Breast epithelium (tissue), 4 donors: ENCODE data around the gene PDK4. TPM values are rescaled to one million over a fixed set of nuclear protein-coding genes. Genes with fewer than 3 reads are reported as not detected.
"Not testable (repeated sequence)": the region's sequence is repeated elsewhere in the genome, so short reads cannot be mapped to it uniquely, and the experiment has no call there.

Experiments
- DNase-seq, 2 donors: peaks; one replicate each; pipeline ENCODE4 v3.0.0-alpha.2; 2019; ENCODE audit warnings: low spot score in 2 of 2
- H3K27ac ChIP-seq, 2 donors: fragments of 200-600 bp; sonication (generic) in 1 of 2; one replicate each; pipeline ENCODE4 v1.5.1; 2016 to 2019; ENCODE audit warnings: mild to moderate bottlenecking in 1 of 2
- H3K27me3 ChIP-seq, 2 donors: fragments of 200-600 bp; sonication (generic) in 1 of 2; one replicate each; pipeline versions ENCODE4 v1.5.1 to v1.6.0; 2017 to 2019; ENCODE audit warnings: control low read depth in 1 of 2, mild to moderate bottlenecking in 1 of 2
- H3K36me3 ChIP-seq: fragments of 200-600 bp; one replicate; pipeline ENCODE4 v1.5.1; 2019
- H3K4me1 ChIP-seq, 2 donors: fragments of 200-600 bp; sonication (generic); one replicate each; pipeline ENCODE4 v1.5.1; 2016 to 2019; ENCODE audit warnings: control low read depth in 1 of 2
- H3K4me3 ChIP-seq, 3 donors: fragments of 200-600 bp; sonication (generic); 1 replicate in 2 of 3; 2 replicates in 1 of 3; pipeline ENCODE4 v1.5.1; 2016 to 2019; ENCODE audit warnings: mild to moderate bottlenecking in 3 of 3, moderate library complexity in 2 of 3
- H3K9me3 ChIP-seq, 2 donors: fragments of 200-600 bp; sonication (generic) in 1 of 2; one replicate each; pipeline ENCODE4 v1.5.1; 2016 to 2019; ENCODE audit warnings: control low read depth in 1 of 2
- CTCF ChIP-seq, 3 donors: fragments of 450-650 bp; IDR thresholded peaks; one replicate each; pipeline ENCODE4 v1.5.1; 2016 to 2017; ENCODE audit warnings: antibody characterized with exemption in 3 of 3, mild to moderate bottlenecking in 3 of 3, moderate library complexity in 3 of 3
- POLR2A ChIP-seq: fragments of 450-650 bp; IDR thresholded peaks from one replicate; pipeline ENCODE4 v1.6.1; 2016; ENCODE audit warnings: antibody characterized with exemption, mild to moderate bottlenecking, moderate library complexity
- POLR2AphosphoS5 ChIP-seq, 3 donors: sonication (generic); formaldehyde crosslinking; IDR thresholded peaks; one replicate each; pipeline ENCODE4 v1.6.1; 2017; ENCODE audit warnings: antibody characterized with exemption in 3 of 3
- intact Hi-C: fragments of 100-400 bp; cut with DNase I; formaldehyde crosslinking; loops from one replicate; pipeline ENCODE4 v1.15.1; 2023; ENCODE audit warnings: low total_unique reads
- total RNA-seq, 3 donors: library from RNA; depleted of rRNA; stranded (reverse); fragments of >200 nt; gene quantifications; one replicate each; pipeline ENCODE4 v1.1.0, GENCODE V29; 2016

The PDK4 gene
- total RNA-seq, 3 donors from 2014 or later = 507 to 797 (median 729) TPM

- TF ChIP-seq POLR2A = no peak
- TF ChIP-seq CTCF (IDR thresholded peaks at IDR 0.05) = no peak
- no peak for TF ChIP-seq POLR2AphosphoS5 (IDR thresholded peaks at IDR 0.05)
- no peaks in the 10 kb centered on the region for H3K4me1 ChIP-seq
- no peak for DNase-seq
- H3K9me3 ChIP-seq = peaks cover 0 to 10% of the 10 kb centered on the region in 2 donors
- intact Hi-C loops = no loop called here
- no peaks in the 10 kb centered on the region for H3K27me3 ChIP-seq
- no peaks in the 10 kb centered on the region for H3K36me3 ChIP-seq
- H3K4me3 ChIP-seq = no peak overlapping the region
- H3K27ac ChIP-seq = no peak overlapping the region
Observed at GRCh38 chr7:95569720-95570119, 26.6 kb downstream of the PDK4 start.

GRCh38 chr7:95560674-95561073 lies 35.6 kb downstream of the PDK4 start:
- intact Hi-C loops = no loop called here
- no peaks in the 10 kb centered on the region for H3K36me3 ChIP-seq
- H3K27ac ChIP-seq = no peak overlapping the region
- H3K4me3 ChIP-seq = no peak overlapping the region
- no peak for TF ChIP-seq POLR2A
- TF ChIP-seq CTCF (IDR thresholded peaks at IDR 0.05) = no peak
- no peak for TF ChIP-seq POLR2AphosphoS5 (IDR thresholded peaks at IDR 0.05)
- H3K27me3 ChIP-seq = no peaks in the 10 kb centered on the region
- H3K9me3 ChIP-seq = no peaks in the 10 kb centered on the region
- H3K4me1 ChIP-seq = no peaks in the 10 kb centered on the region
- DNase-seq = no peak

DNA sequence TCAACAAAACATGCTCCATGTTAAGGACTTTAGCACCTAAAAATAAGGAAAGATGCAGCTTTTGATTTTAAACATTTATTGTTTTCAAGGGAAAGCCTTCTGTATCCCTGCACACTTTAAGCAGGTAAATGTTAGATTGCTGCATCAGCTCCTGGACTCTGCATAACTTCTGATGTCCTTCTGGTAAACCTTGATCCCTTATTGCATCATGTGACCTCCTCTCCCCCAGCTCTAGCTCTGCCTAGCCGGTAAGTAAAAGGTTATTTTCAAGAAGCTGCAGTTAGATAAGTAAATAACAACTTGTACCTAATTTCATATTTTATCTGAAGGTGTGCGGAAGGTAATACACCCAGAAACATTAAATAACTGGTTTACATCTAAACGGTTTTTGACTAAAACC lies 37.5 kb downstream of the PDK4 start:
- TF ChIP-seq POLR2AphosphoS5 (IDR thresholded peaks at IDR 0.05) = no peak
- no peak for TF ChIP-seq POLR2A
- no peak for TF ChIP-seq CTCF (IDR thresholded peaks at IDR 0.05)
- H3K27me3 ChIP-seq = no peaks in the 10 kb centered on the region
- H3K4me1 ChIP-seq = no peaks in the 10 kb centered on the region
- H3K9me3 ChIP-seq = no peaks in the 10 kb centered on the region
- H3K4me3 ChIP-seq = no peak overlapping the region
- no peak for DNase-seq
- H3K27ac ChIP-seq = no peak overlapping the region
- intact Hi-C loops = no loop called here
- H3K36me3 ChIP-seq = no peaks in the 10 kb centered on the region

- Histone ChIP-seq H3K4me3 (no peak overlapping the region), H3K9me3 (no peaks in the 10 kb centered on the region), H3K27me3 (no peaks in the 10 kb centered on the region), H3K27ac (no peak overlapping the region), H3K36me3 (no peaks in the 10 kb centered on the region), H3K4me1 (no peaks in the 10 kb centered on the region)
- intact Hi-C loops = no loop called here
- no peak for DNase-seq
- TF ChIP-seq CTCF (IDR thresholded peaks at IDR 0.05) = no peak
- TF ChIP-seq POLR2A = no peak
Observed at GRCh38 chr7:95556777-95557176, 39.5 kb downstream of the PDK4 start.

- no peak overlapping the region for H3K4me3 ChIP-seq
- H3K27me3 ChIP-seq = no peaks in the 10 kb centered on the region
- no peaks in the 10 kb centered on the region for H3K9me3 ChIP-seq
- no peak for DNase-seq
- intact Hi-C loops = loop anchor here (5.0 kb wide), 1 partner anchor 43 kb away; the partner anchor contains the start of gene PDK4
- no peaks in the 10 kb centered on the region for H3K36me3 ChIP-seq
- no peak for TF ChIP-seq POLR2AphosphoS5 (IDR thresholded peaks at IDR 0.05)
- no peak for TF ChIP-seq POLR2A
- TF ChIP-seq CTCF (IDR thresholded peaks at IDR 0.05) = no peak
- peak overlapping the region in 1 of 2 donors; percentile 20 for H3K27ac ChIP-seq
- peaks cover 12 to 14% of the 10 kb centered on the region in 2 donors for H3K4me1 ChIP-seq
Observed at GRCh38 chr7:95553939-95554338, 42.4 kb downstream of the PDK4 start.

DNA sequence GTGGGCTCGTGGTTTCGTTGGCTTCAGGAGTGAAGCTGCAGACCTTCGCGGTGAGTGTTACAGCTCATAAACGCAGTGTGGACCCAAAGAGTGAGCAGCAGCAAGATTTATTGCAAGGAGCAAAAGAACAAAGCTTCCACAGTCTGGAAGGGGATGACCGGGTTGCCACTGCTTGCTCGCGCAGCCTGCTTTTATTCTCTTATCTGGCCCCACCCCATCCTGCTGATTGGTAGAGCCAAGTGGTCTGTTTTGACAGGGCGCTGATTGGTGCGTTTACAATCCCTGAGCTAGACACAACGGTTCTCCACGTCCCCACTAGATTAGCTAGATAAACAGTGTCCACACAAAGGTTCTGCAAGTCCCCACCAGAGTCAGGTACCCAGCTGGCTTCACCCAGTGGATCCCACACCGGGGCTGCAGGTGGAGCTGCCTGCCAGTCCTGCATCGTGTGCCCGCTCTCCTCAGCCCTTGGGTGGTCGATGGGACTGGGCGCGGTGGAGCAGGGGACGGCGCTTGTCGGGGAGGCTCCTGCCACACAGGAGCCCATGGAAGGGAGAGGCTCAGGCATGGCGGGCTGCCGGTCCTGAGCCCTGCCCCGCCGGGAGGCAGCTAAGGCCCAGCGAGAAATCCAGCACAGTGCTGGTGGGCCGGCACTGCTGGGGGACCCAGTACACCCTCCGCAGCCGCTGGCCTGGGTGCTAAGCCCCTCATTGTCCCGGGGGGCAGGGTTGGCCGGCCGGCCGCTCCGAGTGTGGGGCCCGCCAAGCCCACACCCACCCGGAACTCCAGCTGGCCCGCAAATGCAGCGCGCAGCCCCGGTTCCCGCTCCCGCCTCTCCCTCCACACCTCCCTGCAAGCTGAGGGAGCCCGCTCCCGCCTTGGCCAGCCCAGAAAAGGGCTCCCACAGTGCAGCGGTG lies 44.0 kb downstream of the PDK4 start:
- not testable (repeated sequence) for H3K9me3 ChIP-seq, H3K36me3 ChIP-seq, DNase-seq, H3K4me3 ChIP-seq, H3K27me3 ChIP-seq
- Histone ChIP-seq H3K27ac (peak overlapping the region in 1 of 2 donors; percentile 98), H3K4me1 (peaks cover 16 to 18% of the 10 kb centered on the region in 2 donors)
- intact Hi-C loops = loop anchor here (5.0 kb wide), 1 partner anchor 45 kb away; the partner anchor contains the start of gene PDK4
